ENCODE data around the gene ZNF609. TPM values are rescaled to one million over a fixed set of nuclear protein-coding genes. Genes with fewer than 3 reads are reported as not detected.

Gene ZNF609
- polyA plus RNA-seq, 1 donor from 2014 or later: 11.8 TPM

DNA sequence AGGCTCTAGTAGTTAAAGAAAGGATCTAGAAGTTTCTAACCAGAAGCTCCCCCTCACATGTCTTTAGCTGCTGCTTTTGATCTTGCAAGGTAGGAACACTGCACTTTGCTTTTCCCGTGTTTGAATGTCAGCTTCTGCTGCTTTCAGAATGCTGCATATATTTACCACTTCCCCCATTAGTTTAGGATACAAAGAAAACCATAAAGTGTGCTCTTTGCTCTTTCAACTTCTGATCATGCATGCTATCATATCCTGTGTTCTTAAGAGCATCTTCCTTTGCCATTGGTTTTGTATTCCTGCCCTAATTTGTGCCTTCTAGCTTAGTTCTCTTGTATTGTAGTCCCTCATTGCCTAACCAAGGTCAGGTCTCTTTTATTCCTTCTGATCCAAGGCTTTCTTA lies 43.3 kb downstream of the ZNF609 start:
- Histone ChIP-seq H3K9me3 (ENCODE audit: low read length) (no peaks in the 10 kb centered on the region), H4K20me1 (ENCODE audit: insufficient read depth) (no peaks in the 10 kb centered on the region), H3K4me2 (ENCODE audit: low read length) (peak overlapping the region; percentile 7), H3K36me3 (ENCODE audit: insufficient read depth, low read length) (peaks cover 6% of the 10 kb centered on the region), H3K9ac (ENCODE audit: low read length) (peak overlapping the region; percentile 34), H3F3A (ENCODE audit: insufficient read depth, low read length, poor library complexity, severe bottlenecking) (peaks cover 6% of the 10 kb centered on the region), H3K27me3 (ENCODE audit: insufficient read depth, low read depth, low read length) (no peaks in the 10 kb centered on the region), H3K27ac (ENCODE audit: low read length) (peak overlapping the region; percentile 53), H3K4me3 (ENCODE audit: low read length) (peak overlapping the region; percentile 49), H3K9me2 (ENCODE audit: insufficient read depth, low read length) (no peaks in the 10 kb centered on the region), H2AFZ (ENCODE audit: low read depth, low read length) (no peak overlapping the region), H3K79me2 (replicated peaks; ENCODE audit: insufficient read depth, low read length) (peaks cover 49% of the 10 kb centered on the region)
- TF ChIP-seq TAF1 (IDR thresholded peaks at IDR 0.05; ENCODE audit: low read depth) (no peak), RAD21 (conservative IDR thresholded peaks at IDR 0.05) (no peak), SMC3 (conservative IDR thresholded peaks at IDR 0.05; ENCODE audit: poor library complexity) (no peak), POLR2AphosphoS5 (IDR thresholded peaks at IDR 0.05) (no peak)

DNA sequence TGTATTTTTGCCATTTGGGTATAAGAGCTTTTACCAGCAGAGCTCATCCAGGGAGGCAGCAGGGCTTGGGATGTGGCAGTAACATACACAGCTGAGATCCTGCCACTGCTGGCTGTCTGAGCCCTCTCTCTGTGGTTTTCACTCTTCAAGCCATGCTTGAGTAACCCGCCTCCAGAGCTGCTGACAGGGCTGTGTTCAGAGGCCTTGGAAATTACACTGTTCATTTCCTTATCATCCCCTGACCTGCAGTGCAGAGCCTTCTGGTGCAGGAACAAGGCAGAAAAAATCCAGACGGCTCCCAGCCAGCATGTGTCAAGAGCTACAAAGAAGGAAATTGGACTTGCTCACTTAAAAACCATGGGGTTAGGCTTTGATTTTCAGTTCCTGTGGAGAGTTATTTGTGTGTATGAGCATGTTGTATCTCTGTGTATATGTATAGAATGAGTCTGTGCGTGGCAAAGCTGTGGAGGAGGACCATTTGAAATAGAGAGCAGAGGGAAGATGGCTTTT lies 47.0 kb downstream of the ZNF609 start:
- Histone ChIP-seq H3K36me3 (ENCODE audit: insufficient read depth, low read length) (no peaks in the 10 kb centered on the region), H3F3A (ENCODE audit: insufficient read depth, low read length, poor library complexity, severe bottlenecking) (peaks cover 6% of the 10 kb centered on the region), H3K4me2 (ENCODE audit: low read length) (peak overlapping the region; percentile 11), H4K20me1 (ENCODE audit: insufficient read depth) (no peaks in the 10 kb centered on the region), H3K4me3 (ENCODE audit: low read length) (peak overlapping the region; percentile 37), H3K9ac (ENCODE audit: low read length) (peak overlapping the region; percentile 36), H3K9me3 (ENCODE audit: low read length) (no peaks in the 10 kb centered on the region), H3K9me2 (ENCODE audit: insufficient read depth, low read length) (no peaks in the 10 kb centered on the region), H2AFZ (ENCODE audit: low read depth, low read length) (no peak overlapping the region), H3K79me2 (replicated peaks; ENCODE audit: insufficient read depth, low read length) (peaks cover 50% of the 10 kb centered on the region), H3K27me3 (ENCODE audit: insufficient read depth, low read depth, low read length) (no peaks in the 10 kb centered on the region), H3K27ac (ENCODE audit: low read length) (peak overlapping the region; percentile 68)
- TF ChIP-seq RAD21 (conservative IDR thresholded peaks at IDR 0.05): peak; percentile 49
- peak; percentile 68 for TF ChIP-seq MXI1 (conservative IDR thresholded peaks at IDR 0.05; ENCODE audit: poor library complexity, severe bottlenecking)
- TF ChIP-seq SMC3 (conservative IDR thresholded peaks at IDR 0.05; ENCODE audit: poor library complexity): peak; percentile 45
- TF ChIP-seq, protein P1, sequence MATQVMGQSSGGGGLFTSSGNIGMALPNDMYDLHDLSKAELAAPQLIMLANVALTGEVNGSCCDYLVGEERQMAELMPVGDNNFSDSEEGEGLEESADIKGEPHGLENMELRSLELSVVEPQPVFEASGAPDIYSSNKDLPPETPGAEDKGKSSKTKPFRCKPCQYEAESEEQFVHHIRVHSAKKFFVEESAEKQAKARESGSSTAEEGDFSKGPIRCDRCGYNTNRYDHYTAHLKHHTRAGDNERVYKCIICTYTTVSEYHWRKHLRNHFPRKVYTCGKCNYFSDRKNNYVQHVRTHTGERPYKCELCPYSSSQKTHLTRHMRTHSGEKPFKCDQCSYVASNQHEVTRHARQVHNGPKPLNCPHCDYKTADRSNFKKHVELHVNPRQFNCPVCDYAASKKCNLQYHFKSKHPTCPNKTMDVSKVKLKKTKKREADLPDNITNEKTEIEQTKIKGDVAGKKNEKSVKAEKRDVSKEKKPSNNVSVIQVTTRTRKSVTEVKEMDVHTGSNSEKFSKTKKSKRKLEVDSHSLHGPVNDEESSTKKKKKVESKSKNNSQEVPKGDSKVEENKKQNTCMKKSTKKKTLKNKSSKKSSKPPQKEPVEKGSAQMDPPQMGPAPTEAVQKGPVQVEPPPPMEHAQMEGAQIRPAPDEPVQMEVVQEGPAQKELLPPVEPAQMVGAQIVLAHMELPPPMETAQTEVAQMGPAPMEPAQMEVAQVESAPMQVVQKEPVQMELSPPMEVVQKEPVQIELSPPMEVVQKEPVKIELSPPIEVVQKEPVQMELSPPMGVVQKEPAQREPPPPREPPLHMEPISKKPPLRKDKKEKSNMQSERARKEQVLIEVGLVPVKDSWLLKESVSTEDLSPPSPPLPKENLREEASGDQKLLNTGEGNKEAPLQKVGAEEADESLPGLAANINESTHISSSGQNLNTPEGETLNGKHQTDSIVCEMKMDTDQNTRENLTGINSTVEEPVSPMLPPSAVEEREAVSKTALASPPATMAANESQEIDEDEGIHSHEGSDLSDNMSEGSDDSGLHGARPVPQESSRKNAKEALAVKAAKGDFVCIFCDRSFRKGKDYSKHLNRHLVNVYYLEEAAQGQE (IDR thresholded peaks at IDR 0.05; ENCODE audit: borderline replicate concordance): peak; percentile 82
- no peak for TF ChIP-seq EZH2 (IDR thresholded peaks at IDR 0.05; ENCODE audit: borderline replicate concordance, insufficient read depth, low read length, poor library complexity, severe bottlenecking)
- peak; percentile 76 for TF ChIP-seq POLR2AphosphoS5 (IDR thresholded peaks at IDR 0.05)
- TF ChIP-seq, protein P2, sequence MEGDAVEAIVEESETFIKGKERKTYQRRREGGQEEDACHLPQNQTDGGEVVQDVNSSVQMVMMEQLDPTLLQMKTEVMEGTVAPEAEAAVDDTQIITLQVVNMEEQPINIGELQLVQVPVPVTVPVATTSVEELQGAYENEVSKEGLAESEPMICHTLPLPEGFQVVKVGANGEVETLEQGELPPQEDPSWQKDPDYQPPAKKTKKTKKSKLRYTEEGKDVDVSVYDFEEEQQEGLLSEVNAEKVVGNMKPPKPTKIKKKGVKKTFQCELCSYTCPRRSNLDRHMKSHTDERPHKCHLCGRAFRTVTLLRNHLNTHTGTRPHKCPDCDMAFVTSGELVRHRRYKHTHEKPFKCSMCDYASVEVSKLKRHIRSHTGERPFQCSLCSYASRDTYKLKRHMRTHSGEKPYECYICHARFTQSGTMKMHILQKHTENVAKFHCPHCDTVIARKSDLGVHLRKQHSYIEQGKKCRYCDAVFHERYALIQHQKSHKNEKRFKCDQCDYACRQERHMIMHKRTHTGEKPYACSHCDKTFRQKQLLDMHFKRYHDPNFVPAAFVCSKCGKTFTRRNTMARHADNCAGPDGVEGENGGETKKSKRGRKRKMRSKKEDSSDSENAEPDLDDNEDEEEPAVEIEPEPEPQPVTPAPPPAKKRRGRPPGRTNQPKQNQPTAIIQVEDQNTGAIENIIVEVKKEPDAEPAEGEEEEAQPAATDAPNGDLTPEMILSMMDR (IDR thresholded peaks at IDR 0.05; ENCODE audit: poor library complexity, severe bottlenecking): no peak
- TF ChIP-seq TAF1 (IDR thresholded peaks at IDR 0.05; ENCODE audit: low read depth): no peak
- peak; percentile 56 for TF ChIP-seq EP300 (conservative IDR thresholded peaks at IDR 0.05; ENCODE audit: poor library complexity, severe bottlenecking)

All from neural cell (in vitro differentiated cells).